ENCODE measurements around the gene PSMD2.

PSMD2 gene

DNA sequence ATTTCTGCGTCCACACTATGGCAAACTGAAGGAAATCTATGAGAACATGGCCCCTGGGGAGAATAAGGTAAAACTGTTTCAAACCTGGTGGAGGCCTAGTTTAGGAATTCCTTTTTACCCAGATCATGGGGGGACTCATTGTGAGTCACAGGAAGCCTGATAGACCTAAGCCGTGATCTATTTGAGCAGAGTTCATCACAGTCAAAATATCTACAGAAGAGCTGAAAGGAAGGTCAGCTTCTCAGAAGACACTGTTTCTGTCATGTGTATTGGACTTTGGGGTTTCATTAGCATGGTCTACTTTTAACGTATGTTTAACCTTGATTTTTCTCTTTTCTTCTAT, 1.3 kb downstream of the PSMD2 start:
- TF ChIP-seq, protein P1, sequence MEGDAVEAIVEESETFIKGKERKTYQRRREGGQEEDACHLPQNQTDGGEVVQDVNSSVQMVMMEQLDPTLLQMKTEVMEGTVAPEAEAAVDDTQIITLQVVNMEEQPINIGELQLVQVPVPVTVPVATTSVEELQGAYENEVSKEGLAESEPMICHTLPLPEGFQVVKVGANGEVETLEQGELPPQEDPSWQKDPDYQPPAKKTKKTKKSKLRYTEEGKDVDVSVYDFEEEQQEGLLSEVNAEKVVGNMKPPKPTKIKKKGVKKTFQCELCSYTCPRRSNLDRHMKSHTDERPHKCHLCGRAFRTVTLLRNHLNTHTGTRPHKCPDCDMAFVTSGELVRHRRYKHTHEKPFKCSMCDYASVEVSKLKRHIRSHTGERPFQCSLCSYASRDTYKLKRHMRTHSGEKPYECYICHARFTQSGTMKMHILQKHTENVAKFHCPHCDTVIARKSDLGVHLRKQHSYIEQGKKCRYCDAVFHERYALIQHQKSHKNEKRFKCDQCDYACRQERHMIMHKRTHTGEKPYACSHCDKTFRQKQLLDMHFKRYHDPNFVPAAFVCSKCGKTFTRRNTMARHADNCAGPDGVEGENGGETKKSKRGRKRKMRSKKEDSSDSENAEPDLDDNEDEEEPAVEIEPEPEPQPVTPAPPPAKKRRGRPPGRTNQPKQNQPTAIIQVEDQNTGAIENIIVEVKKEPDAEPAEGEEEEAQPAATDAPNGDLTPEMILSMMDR (IDR thresholded peaks at IDR 0.05) = no peak
- no peak for TF ChIP-seq ZFX (IDR thresholded peaks at IDR 0.05; ENCODE audit: borderline replicate concordance)
- H3K27ac ChIP-seq = no peak overlapping the region

DNA sequence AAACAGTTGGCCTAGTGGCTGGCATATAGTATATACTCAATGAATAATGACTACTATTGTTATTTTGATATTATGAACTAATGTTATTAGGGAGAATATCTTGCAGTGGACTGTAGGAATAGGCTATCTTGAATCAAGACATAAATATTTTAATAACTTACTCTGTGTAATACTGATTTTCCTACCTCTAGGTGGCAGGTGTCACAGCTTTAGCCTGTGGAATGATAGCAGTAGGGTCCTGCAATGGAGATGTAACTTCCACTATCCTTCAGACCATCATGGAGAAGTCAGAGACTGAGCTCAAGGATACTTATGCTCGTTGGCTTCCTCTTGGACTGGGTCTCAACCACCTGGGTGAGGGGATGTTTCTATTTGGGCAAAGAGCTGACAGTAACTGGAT, 6.5 kb downstream of the PSMD2 start:
- no peak overlapping the region for H3K27ac ChIP-seq
- TF ChIP-seq, protein P1 (IDR thresholded peaks at IDR 0.05) = peak; percentile 66
- TF ChIP-seq ZFX (IDR thresholded peaks at IDR 0.05; ENCODE audit: borderline replicate concordance) = no peak

DNA sequence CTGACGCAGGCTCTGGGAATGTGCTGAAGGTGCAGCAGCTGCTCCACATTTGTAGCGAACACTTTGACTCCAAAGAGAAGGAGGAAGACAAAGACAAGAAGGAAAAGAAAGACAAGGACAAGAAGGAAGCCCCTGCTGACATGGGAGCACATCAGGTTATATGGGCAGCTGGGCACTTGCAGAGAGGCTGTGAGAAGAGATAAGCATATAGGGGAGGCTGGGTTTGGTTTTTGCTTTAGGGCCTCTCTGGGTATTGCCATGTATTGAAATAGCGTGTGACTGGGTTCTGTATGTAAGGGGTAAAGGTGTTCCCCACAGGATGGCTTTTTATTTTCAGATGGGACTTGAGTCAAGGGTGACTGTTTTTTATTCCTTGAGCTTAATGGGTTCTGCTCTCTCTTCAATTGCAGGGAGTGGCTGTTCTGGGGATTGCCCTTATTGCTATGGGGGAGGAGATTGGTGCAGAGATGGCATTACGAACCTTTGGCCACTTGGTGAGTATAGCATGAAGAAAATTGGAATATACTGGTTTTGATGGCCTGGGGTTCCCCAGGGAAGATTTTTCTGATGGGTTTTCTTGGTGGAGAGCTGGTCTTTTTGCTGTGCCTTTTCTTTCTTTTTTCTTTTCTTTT, 7.4 kb downstream of the PSMD2 start:
- TF ChIP-seq, protein P1 (IDR thresholded peaks at IDR 0.05) = no peak
- no peak for TF ChIP-seq ZFX (IDR thresholded peaks at IDR 0.05; ENCODE audit: borderline replicate concordance)
- H3K27ac ChIP-seq = no peak overlapping the region

DNA sequence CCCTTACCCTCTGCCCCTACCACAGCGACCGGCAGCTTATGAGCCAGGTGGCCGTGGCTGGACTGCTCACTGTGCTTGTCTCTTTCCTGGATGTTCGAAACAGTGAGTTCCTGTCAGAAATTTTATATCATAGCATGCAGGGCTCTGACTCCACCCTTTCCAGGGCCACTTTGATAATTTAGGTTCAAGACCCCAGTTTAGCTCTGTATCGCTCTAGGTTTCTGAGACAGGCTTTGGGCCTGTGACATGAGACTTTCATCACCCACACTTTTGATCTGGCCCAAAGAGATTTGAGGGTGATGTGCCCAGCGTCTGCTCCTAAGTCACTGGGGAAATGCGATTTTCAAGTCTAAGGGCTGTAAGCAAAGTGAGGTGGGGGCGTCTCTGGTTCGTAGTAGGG, 8.9 kb downstream of the PSMD2 start:
- H3K27ac ChIP-seq = no peak overlapping the region
- no peak for TF ChIP-seq ZFX (IDR thresholded peaks at IDR 0.05; ENCODE audit: borderline replicate concordance)
- TF ChIP-seq, protein P1 (IDR thresholded peaks at IDR 0.05) = no peak

DNA sequence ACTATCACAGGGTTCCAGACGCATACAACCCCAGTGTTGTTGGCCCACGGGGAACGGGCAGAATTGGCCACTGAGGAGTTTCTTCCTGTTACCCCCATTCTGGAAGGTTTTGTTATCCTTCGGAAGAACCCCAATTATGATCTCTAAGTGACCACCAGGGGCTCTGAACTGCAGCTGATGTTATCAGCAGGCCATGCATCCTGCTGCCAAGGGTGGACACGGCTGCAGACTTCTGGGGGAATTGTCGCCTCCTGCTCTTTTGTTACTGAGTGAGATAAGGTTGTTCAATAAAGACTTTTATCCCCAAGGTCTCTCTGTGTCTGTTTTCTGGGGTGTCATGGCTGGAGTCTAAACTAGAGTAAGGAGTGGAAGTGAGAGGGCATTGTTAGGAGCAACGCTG, 9.7 kb downstream of the PSMD2 start:
- no peak for TF ChIP-seq ZFX (IDR thresholded peaks at IDR 0.05; ENCODE audit: borderline replicate concordance)
- TF ChIP-seq, protein P1 (IDR thresholded peaks at IDR 0.05) = no peak
- no peak overlapping the region for H3K27ac ChIP-seq

DNA sequence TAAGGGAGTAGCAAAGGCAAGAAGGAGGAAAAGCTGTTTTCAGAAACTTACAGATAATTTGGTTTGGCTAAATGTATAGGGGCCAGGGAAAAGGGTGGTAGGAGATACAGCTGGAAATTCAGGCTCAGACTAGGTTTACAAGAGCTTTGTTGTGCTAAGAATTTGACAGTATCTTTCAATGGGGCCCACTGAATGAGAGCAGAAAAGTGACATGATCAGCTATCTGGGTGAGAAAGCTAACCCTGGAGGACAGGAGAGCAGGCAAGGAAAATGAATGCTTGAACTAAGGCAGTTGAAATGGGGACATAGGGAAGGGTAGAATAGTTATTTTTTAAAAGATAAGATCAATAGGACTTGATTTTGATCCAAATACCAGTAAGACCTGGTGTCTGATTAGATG, 12.6 kb downstream of the PSMD2 start:
- no peak overlapping the region for H3K27ac ChIP-seq
- no peak for TF ChIP-seq ZFX (IDR thresholded peaks at IDR 0.05; ENCODE audit: borderline replicate concordance)
- TF ChIP-seq, protein P1 (IDR thresholded peaks at IDR 0.05) = no peak

DNA sequence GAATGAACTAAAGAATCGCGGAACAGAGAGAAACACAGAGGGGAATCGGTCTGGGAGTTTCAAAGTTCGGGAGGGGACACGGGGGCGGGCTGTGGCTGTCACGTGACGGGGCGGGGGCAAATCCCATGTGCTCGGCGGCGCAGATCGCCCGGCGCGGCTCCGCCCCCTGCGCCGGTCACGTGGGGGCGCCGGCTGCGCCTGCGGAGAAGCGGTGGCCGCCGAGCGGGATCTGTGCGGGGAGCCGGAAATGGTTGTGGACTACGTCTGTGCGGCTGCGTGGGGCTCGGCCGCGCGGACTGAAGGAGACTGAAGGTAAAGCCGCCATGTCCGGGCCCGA, 15.3 kb downstream of the PSMD2 start, which contains the start of gene EIF4G1:
TSS of gene EIF4G1 (plus strand) at position 244 of the 337 bp plus-strand sequence. CDS start 1,191 bp downstream, outside the sequence.
- TF ChIP-seq, protein P1 (IDR thresholded peaks at IDR 0.05) = no peak
- TF ChIP-seq ZFX (IDR thresholded peaks at IDR 0.05; ENCODE audit: borderline replicate concordance) = no peak
- peak within 1 kb of the TSS; percentile 95 for H3K27ac ChIP-seq

All from 22Rv1 (cell line).